ENCODE measurements around the gene ZBTB21.

DNA sequence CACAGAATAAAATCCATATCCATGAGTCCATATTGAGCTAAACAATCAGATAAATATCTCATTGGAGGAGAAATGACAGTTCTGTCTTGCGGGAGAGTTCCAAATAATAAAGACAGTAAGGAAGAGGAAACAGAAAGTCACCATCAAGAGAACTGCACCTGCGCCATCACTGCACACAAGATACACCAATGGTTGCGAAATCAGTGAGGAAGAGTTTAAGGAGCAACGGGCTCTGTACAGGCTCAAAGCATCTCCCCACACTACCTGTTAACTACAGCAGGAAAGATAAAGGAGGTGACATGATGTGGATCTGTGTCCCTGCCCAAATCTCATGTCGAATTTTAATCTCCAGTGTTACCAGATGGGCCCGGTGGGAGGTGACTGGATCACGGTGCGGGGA lies 64.2 kb downstream of the ZBTB21 start:
- TF ChIP-seq, protein P1, sequence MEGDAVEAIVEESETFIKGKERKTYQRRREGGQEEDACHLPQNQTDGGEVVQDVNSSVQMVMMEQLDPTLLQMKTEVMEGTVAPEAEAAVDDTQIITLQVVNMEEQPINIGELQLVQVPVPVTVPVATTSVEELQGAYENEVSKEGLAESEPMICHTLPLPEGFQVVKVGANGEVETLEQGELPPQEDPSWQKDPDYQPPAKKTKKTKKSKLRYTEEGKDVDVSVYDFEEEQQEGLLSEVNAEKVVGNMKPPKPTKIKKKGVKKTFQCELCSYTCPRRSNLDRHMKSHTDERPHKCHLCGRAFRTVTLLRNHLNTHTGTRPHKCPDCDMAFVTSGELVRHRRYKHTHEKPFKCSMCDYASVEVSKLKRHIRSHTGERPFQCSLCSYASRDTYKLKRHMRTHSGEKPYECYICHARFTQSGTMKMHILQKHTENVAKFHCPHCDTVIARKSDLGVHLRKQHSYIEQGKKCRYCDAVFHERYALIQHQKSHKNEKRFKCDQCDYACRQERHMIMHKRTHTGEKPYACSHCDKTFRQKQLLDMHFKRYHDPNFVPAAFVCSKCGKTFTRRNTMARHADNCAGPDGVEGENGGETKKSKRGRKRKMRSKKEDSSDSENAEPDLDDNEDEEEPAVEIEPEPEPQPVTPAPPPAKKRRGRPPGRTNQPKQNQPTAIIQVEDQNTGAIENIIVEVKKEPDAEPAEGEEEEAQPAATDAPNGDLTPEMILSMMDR (IDR thresholded peaks at IDR 0.05) = no peak
- no peak for TF ChIP-seq POLR2AphosphoS5 (IDR thresholded peaks at IDR 0.05)

Data from upper lobe of left lung (tissue), 4 donors.